HG03354 (cell line): ENCODE measurements around the gene CCBE1.

Experiments used
- ATAC-seq: cut with Tn5 transposase; IDR thresholded peaks from one replicate; pipeline ENCODE4 v1.9.1; 2021; ENCODE audit warnings: mild to moderate bottlenecking; ENCODE audit not compliant: unreplicated experiment, poor library complexity, severe bottlenecking

The CCBE1 gene

DNA sequence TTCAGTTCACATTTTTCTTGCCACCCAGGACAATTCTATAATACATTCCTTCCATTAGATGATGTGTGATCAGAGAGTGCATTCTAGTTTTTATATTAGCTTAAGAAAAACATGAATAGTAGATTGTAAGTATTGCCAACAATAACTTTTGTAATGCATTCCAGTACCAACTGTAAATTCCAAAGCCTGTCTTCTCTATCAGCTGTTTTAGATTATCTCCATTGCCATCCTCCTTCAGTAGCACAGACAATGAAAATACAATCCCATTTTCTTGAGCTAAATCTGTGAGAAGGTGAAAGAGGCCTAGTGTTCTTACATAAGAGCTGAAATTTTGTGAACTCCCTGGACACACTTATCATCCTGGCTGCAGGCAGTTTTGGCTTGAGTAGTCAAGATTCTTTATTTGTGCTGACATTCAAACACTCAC is 103.9 kb downstream of the CCBE1 start:
- no peak for ATAC-seq

- ATAC-seq: no peak
Observed at GRCh38 chr18:59592624-59593023, 104.6 kb downstream of the CCBE1 start.

GRCh38 chr18:59582395-59582794 is 114.8 kb downstream of the CCBE1 start:
- ATAC-seq: no peak

DNA sequence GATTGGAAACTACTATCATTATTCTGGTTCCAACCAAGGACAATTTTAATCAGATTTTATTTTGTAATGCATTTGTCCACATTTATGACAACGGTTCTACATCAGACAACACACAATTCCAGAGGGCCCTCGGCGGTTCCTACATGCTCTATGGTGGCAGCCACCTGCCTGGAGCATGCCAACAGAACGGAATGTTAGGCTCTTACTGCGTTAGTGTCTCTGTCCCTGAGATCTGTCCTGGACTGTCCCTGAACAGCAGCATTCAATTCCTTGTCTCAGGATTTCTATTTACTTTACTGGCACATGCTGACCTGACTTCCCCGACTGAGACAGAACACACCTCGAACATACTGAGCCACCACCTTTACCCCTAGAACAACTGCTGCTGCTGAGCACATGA is 117.7 kb downstream of the CCBE1 start:
- ATAC-seq: no peak

DNA sequence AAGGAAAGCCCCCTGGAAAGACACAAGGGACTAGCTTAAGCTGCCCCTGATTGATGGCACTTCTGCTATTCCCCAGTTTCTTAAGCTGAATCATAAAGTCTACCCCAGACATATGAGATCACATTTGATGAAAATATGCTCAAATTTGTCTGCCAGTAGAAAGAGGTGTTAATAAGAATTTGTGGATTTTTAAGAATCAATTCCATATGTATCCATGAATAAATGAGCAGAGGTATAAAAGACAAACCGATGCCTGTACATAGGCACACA is 119.9 kb downstream of the CCBE1 start:
- ATAC-seq: no peak

DNA sequence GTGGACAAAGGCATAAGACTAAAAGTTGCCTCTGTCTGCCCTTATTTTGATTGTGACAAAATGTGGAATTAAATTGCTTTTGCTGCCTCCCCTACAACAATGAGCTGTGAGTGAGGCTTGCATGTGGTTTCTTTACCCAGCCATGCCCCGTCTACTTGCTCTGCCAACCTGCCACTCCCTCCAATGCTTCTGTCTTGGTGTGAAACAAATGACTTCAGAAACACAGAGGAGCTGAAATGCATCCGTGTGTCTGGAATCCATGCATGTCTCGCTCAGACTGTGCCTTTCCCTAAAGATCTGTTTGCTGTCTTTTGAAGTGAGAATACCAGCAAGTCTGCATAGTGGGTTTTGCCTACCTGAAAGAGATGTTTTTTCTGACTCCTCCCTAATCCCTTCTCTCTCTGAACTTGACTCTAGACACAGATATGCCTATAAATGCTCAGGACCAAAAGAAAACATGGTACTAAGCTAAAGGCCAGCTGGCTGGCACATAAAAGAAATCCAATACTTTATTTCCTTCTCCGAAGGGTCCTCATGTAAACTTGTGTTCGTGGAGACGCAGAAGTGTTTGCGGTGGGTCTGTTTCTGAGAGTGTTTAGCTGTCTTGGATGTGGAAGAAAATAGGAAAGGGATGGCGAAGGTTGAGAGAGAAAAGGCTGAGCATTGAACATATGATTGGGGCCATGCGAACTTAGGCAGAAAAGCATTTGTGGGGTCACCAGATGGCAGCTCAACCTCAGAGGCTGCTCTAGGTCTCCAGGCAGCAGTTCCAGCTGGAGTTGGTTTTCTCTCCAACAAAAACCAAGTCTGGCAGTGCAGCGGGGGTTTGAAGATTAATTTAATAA is 120.5 kb downstream of the CCBE1 start:
- ATAC-seq: no peak

GRCh38 chr18:59575995-59576394 is 121.2 kb downstream of the CCBE1 start:
- no peak for ATAC-seq

DNA sequence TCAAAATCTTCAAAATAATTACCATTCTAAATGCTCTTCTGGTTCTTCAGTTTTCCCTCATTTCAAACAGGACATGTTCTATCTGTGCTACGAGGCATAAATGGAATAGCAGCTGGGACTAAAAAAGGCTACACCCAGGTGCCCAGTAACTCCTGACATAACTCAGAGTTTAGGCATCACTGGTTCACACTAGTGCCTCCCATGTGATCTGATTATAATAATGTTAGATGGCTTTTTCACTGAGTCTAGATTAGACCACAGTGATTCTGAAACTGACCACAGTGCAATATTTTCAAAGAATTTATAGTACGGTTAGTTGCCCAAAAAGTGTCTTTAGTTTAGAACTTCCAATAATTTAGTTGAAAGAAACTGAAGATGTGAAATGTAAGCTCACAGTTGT is 123.3 kb downstream of the CCBE1 start:
- ATAC-seq: no peak

- no peak for ATAC-seq
Observed at GRCh38 chr18:59571902-59572301, 125.3 kb downstream of the CCBE1 start.

GRCh38 chr18:59570796-59571195 is 126.4 kb downstream of the CCBE1 start:
- ATAC-seq: no peak

DNA sequence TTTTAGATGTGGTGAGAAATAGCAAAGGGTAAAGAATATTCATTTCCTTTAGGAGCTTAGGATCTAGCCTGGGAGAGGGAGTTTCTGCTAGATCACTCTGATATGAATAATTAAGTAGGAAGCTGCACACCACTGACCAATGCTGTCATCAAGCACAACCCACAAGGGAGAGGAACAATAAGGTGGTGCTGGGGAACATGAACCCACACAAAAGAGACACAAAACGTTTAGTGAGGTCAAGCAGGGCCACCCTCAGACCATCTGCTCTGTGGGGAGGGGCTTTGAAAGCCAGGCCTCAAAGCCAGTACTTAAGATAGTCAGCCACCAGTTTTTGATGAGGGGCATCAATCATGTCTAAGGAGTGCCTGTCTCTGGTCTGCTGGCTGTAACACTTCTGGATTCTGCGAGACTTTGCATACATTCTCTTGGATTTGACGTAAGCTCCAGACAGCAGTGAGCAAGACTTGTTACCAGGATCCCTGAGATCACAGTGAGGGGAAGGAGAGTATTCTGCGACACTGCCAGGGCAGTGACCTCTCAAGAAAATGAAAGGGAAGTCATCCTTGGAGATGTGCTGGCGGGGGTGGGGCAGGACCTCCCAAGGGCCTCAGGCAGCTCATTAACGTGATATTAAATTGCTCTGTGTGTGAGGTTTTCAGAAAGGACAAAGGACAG is 127.0 kb downstream of the CCBE1 start:
- ATAC-seq: no peak

DNA sequence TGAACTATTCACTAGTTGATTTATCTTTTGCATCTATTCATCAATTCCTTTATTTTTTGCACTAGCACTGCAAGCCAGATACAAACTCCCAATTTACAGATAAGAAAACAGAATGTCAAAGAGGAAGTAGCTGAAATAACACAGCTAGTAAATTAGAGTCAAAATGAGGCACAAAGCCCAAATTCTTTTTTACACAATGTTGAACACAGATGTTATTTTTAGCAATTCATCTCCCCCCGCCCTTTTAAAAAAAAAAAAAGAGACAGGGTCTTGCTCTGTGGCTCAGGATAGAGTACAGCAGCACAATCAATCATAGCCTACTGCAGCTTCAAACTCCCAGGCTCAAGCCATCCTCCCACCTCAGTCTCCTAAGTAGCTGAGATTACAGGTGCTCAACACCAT is 127.8 kb downstream of the CCBE1 start:
- no peak for ATAC-seq

DNA sequence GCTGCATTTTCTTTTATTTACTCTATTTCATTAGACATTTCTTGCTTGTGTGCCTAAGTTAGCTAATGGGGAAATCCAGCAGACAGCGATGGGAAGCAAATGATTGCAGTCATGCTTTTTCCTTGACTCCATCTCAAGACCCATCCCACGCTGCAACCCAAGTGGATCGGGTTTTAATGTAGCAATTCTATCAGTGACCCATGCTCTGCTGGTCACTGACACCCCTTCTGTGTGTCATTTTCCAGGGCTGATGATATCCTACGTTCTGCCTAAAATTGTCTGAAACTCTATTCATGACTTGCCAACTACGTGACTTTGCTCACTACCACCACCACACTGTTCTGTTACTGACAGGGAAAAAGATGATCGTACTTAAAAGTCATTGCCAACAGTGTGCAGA is 129.8 kb downstream of the CCBE1 start:
- no peak for ATAC-seq

- no peak for ATAC-seq
Observed at GRCh38 chr18:59566533-59566971, 130.7 kb downstream of the CCBE1 start.

GRCh38 chr18:59565957-59566356 is 131.3 kb downstream of the CCBE1 start:
- ATAC-seq: no peak

- ATAC-seq: no peak
Observed at GRCh38 chr18:59564561-59564960, 132.7 kb downstream of the CCBE1 start.

GRCh38 chr18:59563176-59563785 is 133.9 kb downstream of the CCBE1 start:
- no peak for ATAC-seq

- ATAC-seq: no peak
Observed at GRCh38 chr18:59562751-59563150, 134.5 kb downstream of the CCBE1 start.

DNA sequence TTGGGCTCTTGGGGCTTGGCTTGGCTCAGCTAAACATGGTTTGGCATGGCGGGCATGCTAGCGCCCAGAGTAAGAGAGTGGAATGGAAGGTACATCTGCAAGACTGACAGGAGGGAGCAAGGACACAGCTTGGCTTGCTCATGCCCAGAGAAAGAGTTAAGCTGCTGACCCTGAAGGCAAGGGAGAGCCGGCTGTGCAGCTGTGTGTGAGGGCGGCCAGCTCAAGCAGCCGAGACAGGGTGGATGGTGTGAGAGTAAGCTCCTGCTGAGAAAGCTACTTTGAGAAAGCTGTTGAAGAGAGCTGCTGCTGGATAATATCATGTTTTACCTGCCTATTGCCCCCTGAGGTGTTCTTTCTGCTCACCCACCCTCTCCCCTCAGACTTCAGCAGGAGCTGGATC is 135.6 kb downstream of the CCBE1 start:
- no peak for ATAC-seq

DNA sequence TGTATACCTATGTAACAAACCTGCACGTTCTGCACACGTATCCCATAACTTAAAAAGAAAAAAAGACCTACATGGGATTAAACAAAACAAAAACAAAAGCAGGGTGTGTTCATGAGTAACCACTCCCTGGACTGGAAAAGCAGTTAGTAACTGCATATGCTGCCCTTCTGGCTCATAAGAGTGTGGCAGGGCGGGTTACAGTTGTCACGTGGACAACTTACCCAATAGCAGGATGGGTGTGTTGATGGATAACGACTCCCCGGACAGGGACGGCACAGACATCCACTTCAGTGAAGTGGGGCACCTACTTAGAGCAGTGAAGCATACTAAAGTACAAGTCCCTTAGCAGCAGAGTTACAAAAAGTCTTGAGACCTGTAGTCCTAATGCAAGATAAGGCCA is 136.7 kb downstream of the CCBE1 start:
- ATAC-seq: no peak

DNA sequence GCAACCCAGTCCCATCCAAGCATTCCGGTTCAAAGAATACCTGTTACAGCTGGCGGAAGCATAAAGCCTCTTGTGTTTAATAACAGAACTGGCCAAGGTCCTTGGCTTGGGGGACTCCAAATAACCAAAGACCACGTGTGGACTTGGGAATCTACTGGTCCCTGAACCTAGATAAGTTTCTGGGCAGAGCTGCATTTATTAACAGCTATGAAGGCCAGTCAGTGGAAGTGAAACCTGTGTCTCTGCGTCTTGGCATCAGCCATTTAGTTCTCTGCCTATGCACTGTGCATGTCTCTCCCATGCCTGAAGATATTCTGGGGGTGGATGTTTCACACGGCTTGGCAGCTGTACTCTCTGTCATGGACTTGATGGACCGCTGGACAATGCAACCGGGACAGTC is 137.7 kb downstream of the CCBE1 start:
- ATAC-seq: no peak
